Neural crest cell (in vitro differentiated cells): ENCODE measurements around the gene ABCC10. TPM values are rescaled to one million over a fixed set of nuclear protein-coding genes. Genes with fewer than 3 reads are reported as not detected.

Experiments
- DNase-seq: peaks from one replicate; pipeline ENCODE4 v3.0.0; 2021; ENCODE audit warnings: low read depth, mixed read lengths, low spot score
- H3K27ac Mint-ChIP-seq: one replicate; pipeline ENCODE4 v1.8.0; 2021; ENCODE audit warnings: mild to moderate bottlenecking, mixed read lengths; ENCODE audit not compliant: unreplicated experiment
- H3K27me3 Mint-ChIP-seq: 2 replicates; pipeline ENCODE4 v1.8.0; 2021; ENCODE audit warnings: low read depth, mild to moderate bottlenecking, mixed read lengths
- H3K36me3 Mint-ChIP-seq: 2 replicates; pipeline ENCODE4 v1.8.0; 2021; ENCODE audit warnings: low read depth, mild to moderate bottlenecking, mixed read lengths
- H3K4me1 Mint-ChIP-seq: 2 replicates; pipeline ENCODE4 v1.8.0; 2021; ENCODE audit warnings: mixed read lengths
- H3K4me3 Mint-ChIP-seq: one replicate; pipeline ENCODE4 v1.8.0; 2021; ENCODE audit warnings: mild to moderate bottlenecking, mixed read lengths
- H3K9me3 Mint-ChIP-seq: 2 replicates; pipeline ENCODE4 v1.8.0; 2021; ENCODE audit warnings: mixed read lengths
- total RNA-seq: library from RNA; stranded (reverse); gene quantifications from 2 replicates; pipeline ENCODE4 v1.2.1, GENCODE V29; 2021
- TF ChIP-seq, protein P1 (sequence below): fragments of 200-600 bp; sonication (generic); conservative IDR thresholded peaks from 2 replicates; pipeline ENCODE4 v1.5.0; 2021; ENCODE audit warnings: antibody characterized with exemption, mild to moderate bottlenecking

ABCC10 gene
- total RNA-seq, 1 donor from 2014 or later = 34.1 TPM

DNA sequence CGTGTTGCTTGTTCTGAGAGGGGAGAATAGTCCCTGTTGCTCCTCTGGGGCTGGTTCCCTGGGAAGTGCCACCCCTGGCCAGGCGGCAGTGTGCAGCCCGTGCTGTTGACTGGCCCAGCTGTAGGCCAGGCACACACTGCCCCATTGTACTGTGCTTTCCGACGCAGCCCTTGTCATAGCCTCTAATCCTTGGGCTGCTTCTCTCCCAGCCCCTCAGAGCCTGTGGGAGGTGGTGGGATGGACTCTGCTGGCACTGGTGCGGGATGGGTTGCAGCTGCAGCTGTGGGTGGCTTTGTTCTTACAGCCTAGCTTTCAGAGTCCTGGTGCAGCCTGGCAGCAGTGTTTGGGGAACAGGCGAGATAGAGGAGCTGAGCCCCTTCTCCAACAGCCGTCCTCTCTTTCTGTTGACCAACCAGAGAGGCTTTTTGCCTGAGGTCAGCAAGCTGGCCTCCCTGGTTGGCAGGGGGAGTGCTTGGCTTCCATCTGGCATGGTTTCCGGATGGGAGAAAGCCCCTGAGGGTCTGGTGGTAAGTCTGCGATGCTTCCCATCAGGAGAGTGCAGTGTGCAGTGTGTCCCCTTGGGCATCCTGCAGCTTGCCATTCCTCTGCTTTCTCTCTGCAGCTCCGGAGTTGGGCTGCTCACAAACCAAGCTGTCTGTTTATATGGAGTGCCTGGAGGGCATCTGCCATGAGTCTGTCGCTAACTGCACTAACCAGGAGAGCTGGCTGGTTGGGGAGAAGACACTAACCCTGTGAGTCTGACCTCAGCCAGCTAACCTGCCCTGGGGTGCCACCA lies 62.1 kb downstream of the ABCC10 start:
- Mint-ChIP-seq H3K36me3 (no peaks in the 10 kb centered on the region), H3K9me3 (no peaks in the 10 kb centered on the region), H3K27ac (peak overlapping the region; percentile 57), H3K27me3 (no peaks in the 10 kb centered on the region), H3K4me3 (no peak overlapping the region), H3K4me1 (peaks cover 22% of the 10 kb centered on the region)
- TF ChIP-seq, protein P1, sequence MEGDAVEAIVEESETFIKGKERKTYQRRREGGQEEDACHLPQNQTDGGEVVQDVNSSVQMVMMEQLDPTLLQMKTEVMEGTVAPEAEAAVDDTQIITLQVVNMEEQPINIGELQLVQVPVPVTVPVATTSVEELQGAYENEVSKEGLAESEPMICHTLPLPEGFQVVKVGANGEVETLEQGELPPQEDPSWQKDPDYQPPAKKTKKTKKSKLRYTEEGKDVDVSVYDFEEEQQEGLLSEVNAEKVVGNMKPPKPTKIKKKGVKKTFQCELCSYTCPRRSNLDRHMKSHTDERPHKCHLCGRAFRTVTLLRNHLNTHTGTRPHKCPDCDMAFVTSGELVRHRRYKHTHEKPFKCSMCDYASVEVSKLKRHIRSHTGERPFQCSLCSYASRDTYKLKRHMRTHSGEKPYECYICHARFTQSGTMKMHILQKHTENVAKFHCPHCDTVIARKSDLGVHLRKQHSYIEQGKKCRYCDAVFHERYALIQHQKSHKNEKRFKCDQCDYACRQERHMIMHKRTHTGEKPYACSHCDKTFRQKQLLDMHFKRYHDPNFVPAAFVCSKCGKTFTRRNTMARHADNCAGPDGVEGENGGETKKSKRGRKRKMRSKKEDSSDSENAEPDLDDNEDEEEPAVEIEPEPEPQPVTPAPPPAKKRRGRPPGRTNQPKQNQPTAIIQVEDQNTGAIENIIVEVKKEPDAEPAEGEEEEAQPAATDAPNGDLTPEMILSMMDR = no peak
- no peak for DNase-seq

DNA sequence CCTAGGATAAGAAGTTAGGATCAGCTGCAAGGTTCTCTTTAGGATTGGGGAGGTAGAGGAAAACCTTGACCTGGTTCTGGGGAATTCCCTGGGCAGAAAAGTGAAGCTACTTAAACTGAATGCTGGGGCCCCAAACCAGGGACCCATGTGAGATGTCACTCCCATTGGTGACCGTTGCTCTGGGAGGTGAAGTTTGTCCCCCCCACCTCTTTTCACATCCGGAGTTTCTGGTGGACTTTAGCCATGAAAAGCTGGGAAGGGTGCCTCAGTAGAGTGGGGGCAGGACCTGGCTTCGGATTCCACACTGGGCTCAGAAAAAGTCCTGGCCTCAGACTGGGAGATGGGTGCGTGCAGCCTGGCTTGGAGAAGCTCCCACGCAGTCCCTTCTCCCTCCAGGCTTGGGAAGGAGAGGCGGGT lies 63.2 kb downstream of the ABCC10 start:
- no peak for DNase-seq
- H3K4me1 Mint-ChIP-seq = peaks cover 27% of the 10 kb centered on the region
- TF ChIP-seq, protein P1 = no peak
- peak overlapping the region; percentile 75 for H3K27ac Mint-ChIP-seq
- no peaks in the 10 kb centered on the region for H3K36me3 Mint-ChIP-seq
- no peaks in the 10 kb centered on the region for H3K9me3 Mint-ChIP-seq
- no peak overlapping the region for H3K4me3 Mint-ChIP-seq
- no peaks in the 10 kb centered on the region for H3K27me3 Mint-ChIP-seq

- no peaks in the 10 kb centered on the region for H3K27me3 Mint-ChIP-seq
- H3K4me3 Mint-ChIP-seq = no peak overlapping the region
- no peak overlapping the region for H3K27ac Mint-ChIP-seq
- H3K36me3 Mint-ChIP-seq = no peaks in the 10 kb centered on the region
- H3K4me1 Mint-ChIP-seq = peaks cover 30% of the 10 kb centered on the region
- no peak for DNase-seq
- no peaks in the 10 kb centered on the region for H3K9me3 Mint-ChIP-seq
- TF ChIP-seq, protein P1 = no peak
Observed at GRCh38 chr6:43491750-43492661, 64.7 kb downstream of the ABCC10 start.

DNA sequence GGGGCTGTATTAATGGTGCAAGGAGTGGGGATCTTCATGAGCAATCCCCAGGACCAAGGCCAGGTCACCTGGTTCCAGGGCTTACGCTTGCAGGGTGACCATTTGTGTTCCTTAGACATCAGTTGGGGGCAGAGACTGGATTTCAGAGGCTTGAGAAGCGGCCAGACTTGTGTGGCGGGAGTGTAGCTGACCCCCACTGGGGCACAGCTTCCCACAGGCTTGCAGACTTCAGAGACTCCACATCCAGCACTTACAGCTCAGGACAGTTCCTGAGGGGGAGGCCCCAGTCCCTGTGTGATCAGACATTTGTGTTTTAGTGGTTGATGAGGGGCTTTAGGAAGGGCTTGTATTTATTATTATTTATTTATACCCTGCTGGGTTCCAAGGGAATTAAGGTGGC lies 65.3 kb downstream of the ABCC10 start:
- H3K4me3 Mint-ChIP-seq = no peak overlapping the region

DNA sequence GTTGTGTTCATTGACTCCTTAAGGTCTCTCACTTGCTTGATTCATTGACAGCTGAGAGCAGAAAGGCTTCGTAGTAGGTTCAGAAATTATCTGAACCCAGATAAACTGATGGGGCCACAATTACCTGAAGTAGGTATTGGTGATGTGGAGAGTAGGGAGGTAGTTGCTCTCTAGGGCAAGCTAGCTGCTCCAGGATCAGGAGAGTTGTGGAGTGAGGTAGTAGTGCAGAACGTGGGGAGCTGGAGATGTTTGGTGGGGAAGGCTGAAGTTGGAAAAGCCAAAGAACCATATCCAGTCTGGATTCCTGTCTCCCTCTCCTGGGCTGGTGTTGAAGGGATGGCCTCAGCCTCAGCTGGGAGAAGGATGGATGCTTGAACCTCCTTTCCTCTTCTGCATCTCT lies 65.9 kb downstream of the ABCC10 start:
- Mint-ChIP-seq H3K4me1 (peaks cover 30% of the 10 kb centered on the region), H3K4me3 (no peak overlapping the region), H3K27me3 (no peaks in the 10 kb centered on the region), H3K9me3 (no peaks in the 10 kb centered on the region), H3K36me3 (no peaks in the 10 kb centered on the region), H3K27ac (no peak overlapping the region)
- TF ChIP-seq, protein P1 = no peak
- no peak for DNase-seq

More for the DNA sequence above, 65.3 kb downstream of the ABCC10 start:
- Mint-ChIP-seq H3K27ac (no peak overlapping the region), H3K4me1 (peaks cover 30% of the 10 kb centered on the region), H3K36me3 (no peaks in the 10 kb centered on the region), H3K27me3 (no peaks in the 10 kb centered on the region), H3K9me3 (no peaks in the 10 kb centered on the region)
- no peak for DNase-seq
- TF ChIP-seq, protein P1 = no peak
